T-helper 9 cell (primary cell): ENCODE data around the gene SLC29A1.
A peak's percentile ranks its signal among the peaks of the same experiment; 100 is the strongest.
"Not testable (repeated sequence)": the region's sequence is repeated elsewhere in the genome, so short reads cannot be mapped to it uniquely, and the experiment has no call there.

Experiments used
- DNase-seq: peaks from one replicate; pipeline ENCODE4 v3.0.0-alpha.2; 2020
- total RNA-seq, 2 donors: gene quantifications; one replicate each; lab custom pipeline; 2026; lab: John Stamatoyannopoulos, UW

The SLC29A1 gene
- total RNA-seq = 1.2 to 5.5 reads per million in 2 donors

GRCh38 chr6:44223319-44224028 lies at the start of gene SLC29A1:
Gene SLC29A1, plus strand, starts transcription at chr6:44223595. Its CDS starts 3,719 bp downstream, at chr6:44227314.
- peak; percentile 82 for DNase-seq

GRCh38 chr6:44176130-44176761 lies 47.1 kb upstream of the SLC29A1 start:
- no peak for DNase-seq

GRCh38 chr6:44176762-44177509 lies 46.5 kb upstream of the SLC29A1 start:
- no peak for DNase-seq

- no peak for DNase-seq
Measured at GRCh38 chr6:44177691-44178423, 45.5 kb upstream of the SLC29A1 start.

GRCh38 chr6:44178424-44179071 lies 44.8 kb upstream of the SLC29A1 start:
- DNase-seq = no peak

- no peak for DNase-seq
Measured at GRCh38 chr6:44179072-44179536, 44.3 kb upstream of the SLC29A1 start.

GRCh38 chr6:44179648-44180047 lies 43.7 kb upstream of the SLC29A1 start:
- DNase-seq = no peak

GRCh38 chr6:44180406-44180805 lies 43.0 kb upstream of the SLC29A1 start:
- DNase-seq = no peak

- no peak for DNase-seq
Measured at GRCh38 chr6:44180886-44181285, 42.5 kb upstream of the SLC29A1 start.

- DNase-seq = not testable (repeated sequence)
Measured at GRCh38 chr6:44181784-44182183, 41.6 kb upstream of the SLC29A1 start.

- DNase-seq = no peak
Measured at GRCh38 chr6:44182911-44183390, 40.4 kb upstream of the SLC29A1 start.

- no peak for DNase-seq
Measured at GRCh38 chr6:44183783-44184182, 39.6 kb upstream of the SLC29A1 start.

- DNase-seq = not testable (repeated sequence)
Measured at GRCh38 chr6:44185356-44185755, 38.0 kb upstream of the SLC29A1 start.

GRCh38 chr6:44185953-44186634 lies 37.3 kb upstream of the SLC29A1 start:
- DNase-seq = no peak

- DNase-seq = no peak
Measured at GRCh38 chr6:44186635-44187025, 36.8 kb upstream of the SLC29A1 start.

GRCh38 chr6:44188819-44189218 lies 34.6 kb upstream of the SLC29A1 start:
- no peak for DNase-seq

- DNase-seq = no peak
Measured at GRCh38 chr6:44189257-44189656, 34.1 kb upstream of the SLC29A1 start.

GRCh38 chr6:44190715-44191114 lies 32.7 kb upstream of the SLC29A1 start:
- no peak for DNase-seq

- DNase-seq = no peak
Measured at GRCh38 chr6:44192428-44193041, 30.9 kb upstream of the SLC29A1 start.

- DNase-seq = no peak
Measured at GRCh38 chr6:44193307-44193910, 30.0 kb upstream of the SLC29A1 start.

- DNase-seq = no peak
Measured at GRCh38 chr6:44194326-44194725, 29.1 kb upstream of the SLC29A1 start.
